ENCODE data around the gene MAN2B2.

The MAN2B2 gene

DNA sequence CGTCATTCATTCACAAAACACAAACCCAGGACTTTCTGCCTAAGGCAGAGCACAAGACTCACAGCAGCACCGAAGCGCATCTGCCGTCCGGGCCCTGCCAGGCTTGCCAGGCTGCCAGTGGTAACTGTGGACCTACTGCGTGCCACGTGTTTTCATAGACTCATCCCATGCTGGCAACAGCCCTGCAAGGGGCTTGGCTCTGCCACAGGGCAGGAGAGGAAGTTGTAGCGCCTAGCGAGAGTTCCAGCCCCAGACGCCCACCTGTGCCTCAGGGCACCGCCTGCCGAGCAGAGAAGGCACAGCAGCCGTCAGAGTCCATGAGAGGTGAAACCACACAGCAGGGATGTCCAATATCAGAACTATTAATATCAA is 46.6 kb downstream of the MAN2B2 start:
- ATAC-seq, result no peak
- TF ChIP-seq ZFP30 (CRISPR knock-in tag; IDR thresholded peaks at IDR 0.05) (no peak), ESRRG (CRISPR knock-in tag; IDR thresholded peaks at IDR 0.05) (no peak), ZFP3 (CRISPR knock-in tag; IDR thresholded peaks at IDR 0.05) (no peak), SNAI2 (CRISPR knock-in tag; IDR thresholded peaks at IDR 0.05) (no peak), ZNF565 (CRISPR knock-in tag; conservative IDR thresholded peaks at IDR 0.05; ENCODE audit: low read depth) (no peak), GLIS3 (CRISPR knock-in tag; IDR thresholded peaks at IDR 0.05) (no peak), ZNF70 (CRISPR knock-in tag; IDR thresholded peaks at IDR 0.05) (no peak), TOX (CRISPR knock-in tag; IDR thresholded peaks at IDR 0.05; ENCODE audit: borderline replicate concordance) (no peak), BACH2 (CRISPR knock-in tag; IDR thresholded peaks at IDR 0.05; ENCODE audit: borderline replicate concordance) (no peak), RARB (CRISPR knock-in tag; IDR thresholded peaks at IDR 0.05) (no peak), CSDC2 (CRISPR knock-in tag; IDR thresholded peaks at IDR 0.05) (no peak), TCF4 (CRISPR knock-in tag; IDR thresholded peaks at IDR 0.05; ENCODE audit: borderline replicate concordance) (no peak), ISL1 (CRISPR knock-in tag; IDR thresholded peaks at IDR 0.05) (no peak), ARNTL (CRISPR knock-in tag; IDR thresholded peaks at IDR 0.05; ENCODE audit: borderline replicate concordance, low read depth) (no peak), OSR1 (CRISPR knock-in tag; IDR thresholded peaks at IDR 0.05) (no peak), PPARA (CRISPR knock-in tag; IDR thresholded peaks at IDR 0.05; ENCODE audit: borderline replicate concordance) (no peak)
- TF ChIP-seq, protein P1, sequence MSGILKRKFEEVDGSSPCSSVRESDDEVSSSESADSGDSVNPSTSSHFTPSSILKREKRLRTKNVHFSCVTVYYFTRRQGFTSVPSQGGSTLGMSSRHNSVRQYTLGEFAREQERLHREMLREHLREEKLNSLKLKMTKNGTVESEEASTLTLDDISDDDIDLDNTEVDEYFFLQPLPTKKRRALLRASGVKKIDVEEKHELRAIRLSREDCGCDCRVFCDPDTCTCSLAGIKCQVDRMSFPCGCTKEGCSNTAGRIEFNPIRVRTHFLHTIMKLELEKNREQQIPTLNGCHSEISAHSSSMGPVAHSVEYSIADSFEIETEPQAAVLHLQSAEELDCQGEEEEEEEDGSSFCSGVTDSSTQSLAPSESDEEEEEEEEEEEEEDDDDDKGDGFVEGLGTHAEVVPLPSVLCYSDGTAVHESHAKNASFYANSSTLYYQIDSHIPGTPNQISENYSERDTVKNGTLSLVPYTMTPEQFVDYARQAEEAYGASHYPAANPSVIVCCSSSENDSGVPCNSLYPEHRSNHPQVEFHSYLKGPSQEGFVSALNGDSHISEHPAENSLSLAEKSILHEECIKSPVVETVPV (CRISPR knock-in tag; IDR thresholded peaks at IDR 0.05), result no peak
- TF ChIP-seq, protein P2, sequence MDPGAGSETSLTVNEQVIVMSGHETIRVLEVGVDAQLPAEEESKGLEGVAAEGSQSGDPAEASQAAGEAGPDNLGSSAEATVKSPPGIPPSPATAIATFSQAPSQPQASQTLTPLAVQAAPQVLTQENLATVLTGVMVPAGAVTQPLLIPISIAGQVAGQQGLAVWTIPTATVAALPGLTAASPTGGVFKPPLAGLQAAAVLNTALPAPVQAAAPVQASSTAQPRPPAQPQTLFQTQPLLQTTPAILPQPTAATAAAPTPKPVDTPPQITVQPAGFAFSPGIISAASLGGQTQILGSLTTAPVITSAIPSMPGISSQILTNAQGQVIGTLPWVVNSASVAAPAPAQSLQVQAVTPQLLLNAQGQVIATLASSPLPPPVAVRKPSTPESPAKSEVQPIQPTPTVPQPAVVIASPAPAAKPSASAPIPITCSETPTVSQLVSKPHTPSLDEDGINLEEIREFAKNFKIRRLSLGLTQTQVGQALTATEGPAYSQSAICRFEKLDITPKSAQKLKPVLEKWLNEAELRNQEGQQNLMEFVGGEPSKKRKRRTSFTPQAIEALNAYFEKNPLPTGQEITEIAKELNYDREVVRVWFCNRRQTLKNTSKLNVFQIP (CRISPR knock-in tag; IDR thresholded peaks at IDR 0.05; ENCODE audit: borderline replicate concordance, low read depth), result no peak
- TF ChIP-seq, protein P3, sequence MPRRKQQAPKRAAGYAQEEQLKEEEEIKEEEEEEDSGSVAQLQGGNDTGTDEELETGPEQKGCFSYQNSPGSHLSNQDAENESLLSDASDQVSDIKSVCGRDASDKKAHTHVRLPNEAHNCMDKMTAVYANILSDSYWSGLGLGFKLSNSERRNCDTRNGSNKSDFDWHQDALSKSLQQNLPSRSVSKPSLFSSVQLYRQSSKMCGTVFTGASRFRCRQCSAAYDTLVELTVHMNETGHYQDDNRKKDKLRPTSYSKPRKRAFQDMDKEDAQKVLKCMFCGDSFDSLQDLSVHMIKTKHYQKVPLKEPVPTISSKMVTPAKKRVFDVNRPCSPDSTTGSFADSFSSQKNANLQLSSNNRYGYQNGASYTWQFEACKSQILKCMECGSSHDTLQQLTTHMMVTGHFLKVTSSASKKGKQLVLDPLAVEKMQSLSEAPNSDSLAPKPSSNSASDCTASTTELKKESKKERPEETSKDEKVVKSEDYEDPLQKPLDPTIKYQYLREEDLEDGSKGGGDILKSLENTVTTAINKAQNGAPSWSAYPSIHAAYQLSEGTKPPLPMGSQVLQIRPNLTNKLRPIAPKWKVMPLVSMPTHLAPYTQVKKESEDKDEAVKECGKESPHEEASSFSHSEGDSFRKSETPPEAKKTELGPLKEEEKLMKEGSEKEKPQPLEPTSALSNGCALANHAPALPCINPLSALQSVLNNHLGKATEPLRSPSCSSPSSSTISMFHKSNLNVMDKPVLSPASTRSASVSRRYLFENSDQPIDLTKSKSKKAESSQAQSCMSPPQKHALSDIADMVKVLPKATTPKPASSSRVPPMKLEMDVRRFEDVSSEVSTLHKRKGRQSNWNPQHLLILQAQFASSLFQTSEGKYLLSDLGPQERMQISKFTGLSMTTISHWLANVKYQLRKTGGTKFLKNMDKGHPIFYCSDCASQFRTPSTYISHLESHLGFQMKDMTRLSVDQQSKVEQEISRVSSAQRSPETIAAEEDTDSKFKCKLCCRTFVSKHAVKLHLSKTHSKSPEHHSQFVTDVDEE (CRISPR knock-in tag; IDR thresholded peaks at IDR 0.05), result no peak
- TF ChIP-seq, protein P4, sequence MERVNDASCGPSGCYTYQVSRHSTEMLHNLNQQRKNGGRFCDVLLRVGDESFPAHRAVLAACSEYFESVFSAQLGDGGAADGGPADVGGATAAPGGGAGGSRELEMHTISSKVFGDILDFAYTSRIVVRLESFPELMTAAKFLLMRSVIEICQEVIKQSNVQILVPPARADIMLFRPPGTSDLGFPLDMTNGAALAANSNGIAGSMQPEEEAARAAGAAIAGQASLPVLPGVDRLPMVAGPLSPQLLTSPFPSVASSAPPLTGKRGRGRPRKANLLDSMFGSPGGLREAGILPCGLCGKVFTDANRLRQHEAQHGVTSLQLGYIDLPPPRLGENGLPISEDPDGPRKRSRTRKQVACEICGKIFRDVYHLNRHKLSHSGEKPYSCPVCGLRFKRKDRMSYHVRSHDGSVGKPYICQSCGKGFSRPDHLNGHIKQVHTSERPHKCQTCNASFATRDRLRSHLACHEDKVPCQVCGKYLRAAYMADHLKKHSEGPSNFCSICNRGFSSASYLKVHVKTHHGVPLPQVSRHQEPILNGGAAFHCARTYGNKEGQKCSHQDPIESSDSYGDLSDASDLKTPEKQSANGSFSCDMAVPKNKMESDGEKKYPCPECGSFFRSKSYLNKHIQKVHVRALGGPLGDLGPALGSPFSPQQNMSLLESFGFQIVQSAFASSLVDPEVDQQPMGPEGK (CRISPR knock-in tag; IDR thresholded peaks at IDR 0.05; ENCODE audit: borderline replicate concordance), result no peak

DNA sequence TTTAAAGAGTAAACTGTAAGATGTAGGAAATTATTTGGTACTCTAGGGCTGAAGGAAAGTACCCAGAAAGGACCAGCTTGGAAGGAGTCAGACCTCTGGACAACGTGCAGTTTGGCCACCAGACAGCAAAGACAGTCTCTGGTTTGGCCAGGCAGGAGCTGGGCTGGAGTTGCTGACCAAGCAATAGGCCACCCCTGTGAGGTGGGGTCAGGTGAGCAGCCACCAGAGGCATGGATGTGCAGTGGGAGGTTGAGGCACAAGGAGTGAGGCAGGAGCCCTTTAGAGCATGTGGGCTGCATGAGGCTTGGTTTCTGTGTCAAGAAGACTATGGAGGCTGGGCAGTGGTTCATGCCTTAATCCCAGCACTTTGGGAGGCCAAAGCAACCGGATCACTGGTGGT is 47.8 kb downstream of the MAN2B2 start:
- TF ChIP-seq TCF4 (CRISPR knock-in tag; IDR thresholded peaks at IDR 0.05; ENCODE audit: borderline replicate concordance) (no peak), ZNF565 (CRISPR knock-in tag; conservative IDR thresholded peaks at IDR 0.05; ENCODE audit: low read depth) (no peak), CSDC2 (CRISPR knock-in tag; IDR thresholded peaks at IDR 0.05) (no peak), SNAI2 (CRISPR knock-in tag; IDR thresholded peaks at IDR 0.05) (no peak), ZNF70 (CRISPR knock-in tag; IDR thresholded peaks at IDR 0.05) (no peak), ZFP3 (CRISPR knock-in tag; IDR thresholded peaks at IDR 0.05) (no peak)
- TF ChIP-seq, protein P5, sequence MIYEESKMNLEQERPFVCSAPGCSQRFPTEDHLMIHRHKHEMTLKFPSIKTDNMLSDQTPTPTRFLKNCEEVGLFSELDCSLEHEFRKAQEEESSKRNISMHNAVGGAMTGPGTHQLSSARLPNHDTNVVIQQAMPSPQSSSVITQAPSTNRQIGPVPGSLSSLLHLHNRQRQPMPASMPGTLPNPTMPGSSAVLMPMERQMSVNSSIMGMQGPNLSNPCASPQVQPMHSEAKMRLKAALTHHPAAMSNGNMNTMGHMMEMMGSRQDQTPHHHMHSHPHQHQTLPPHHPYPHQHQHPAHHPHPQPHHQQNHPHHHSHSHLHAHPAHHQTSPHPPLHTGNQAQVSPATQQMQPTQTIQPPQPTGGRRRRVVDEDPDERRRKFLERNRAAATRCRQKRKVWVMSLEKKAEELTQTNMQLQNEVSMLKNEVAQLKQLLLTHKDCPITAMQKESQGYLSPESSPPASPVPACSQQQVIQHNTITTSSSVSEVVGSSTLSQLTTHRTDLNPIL (CRISPR knock-in tag; IDR thresholded peaks at IDR 0.05; ENCODE audit: low read depth), result no peak
- no peak for ATAC-seq

DNA sequence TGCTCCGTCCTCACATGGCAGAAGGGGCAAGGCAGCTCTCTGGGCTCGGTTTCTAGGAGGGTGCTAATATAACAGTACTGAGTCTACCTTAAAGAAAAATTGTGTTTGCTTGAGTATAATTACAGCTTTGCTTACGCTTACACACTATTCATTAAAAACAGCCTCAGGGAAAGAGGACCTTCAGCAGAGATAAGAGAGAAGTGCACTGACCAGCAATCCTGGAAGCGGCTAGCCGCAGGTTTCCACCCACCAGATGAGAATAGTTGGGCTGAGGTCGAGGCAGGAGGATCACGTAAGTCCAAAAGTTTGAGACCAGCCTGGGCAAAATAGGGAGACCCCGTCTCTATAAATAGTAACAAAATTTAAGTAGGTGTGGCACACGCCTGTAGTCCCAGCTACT is 50.3 kb downstream of the MAN2B2 start:
- ATAC-seq, result no peak
- TF ChIP-seq BACH2 (CRISPR knock-in tag; IDR thresholded peaks at IDR 0.05; ENCODE audit: borderline replicate concordance), result no peak
- TF ChIP-seq TOX (CRISPR knock-in tag; IDR thresholded peaks at IDR 0.05; ENCODE audit: borderline replicate concordance), result no peak
- TF ChIP-seq ESRRG (CRISPR knock-in tag; IDR thresholded peaks at IDR 0.05), result no peak
- no peak for TF ChIP-seq ZNF8 (CRISPR knock-in tag; IDR thresholded peaks at IDR 0.05)
- TF ChIP-seq GLIS3 (CRISPR knock-in tag; IDR thresholded peaks at IDR 0.05), result no peak
- TF ChIP-seq RARB (CRISPR knock-in tag; IDR thresholded peaks at IDR 0.05), result no peak
- TF ChIP-seq ZFP3 (CRISPR knock-in tag; IDR thresholded peaks at IDR 0.05), result no peak
- TF ChIP-seq, protein P5 (CRISPR knock-in tag; IDR thresholded peaks at IDR 0.05; ENCODE audit: low read depth), result no peak

Measured in SK-N-SH treated with all-trans-retinoic acid at 6 μM for 48 hours (cell line).